OCI-LY1 (cell line): ENCODE measurements around the gene ZMYND10.
"Not testable (repeated sequence)": the region's sequence is repeated elsewhere in the genome, so short reads cannot be mapped to it uniquely, and the experiment has no call there.

Experiments
- CTCF ChIP-seq: fragments of 200-600 bp; sonication (generic), shearing (Covaris generic); IDR thresholded peaks from 2 replicates; pipeline ENCODE4 v1.5.1; 2017; ENCODE audit warnings: mild to moderate bottlenecking, antibody characterized with exemption, low read length, moderate library complexity, mixed read lengths
- EZH2 ChIP-seq: fragments of 200-600 bp; sonication (generic), shearing (Covaris generic); IDR thresholded peaks from 2 replicates; pipeline ENCODE4 v1.8.0; 2017; ENCODE audit warnings: borderline replicate concordance, mixed run types, mild to moderate bottlenecking, antibody characterized with exemption, low read length, moderate library complexity, mixed read lengths

- TF ChIP-seq CTCF, EZH2: not testable (repeated sequence)
Measured at GRCh38 chr3:50312041-50312440, 33.5 kb downstream of the ZMYND10 start.
